Muscle of arm (tissue), 12 donors: ENCODE results near the gene PCDHGB3. TPM values are rescaled to one million over a fixed set of nuclear protein-coding genes. Genes with fewer than 3 reads are reported as not detected.
A peak's percentile ranks its signal among the peaks of the same experiment; 100 is the strongest.

Source experiments
- DNase-seq: peaks from one replicate; pipeline ENCODE4 v3.0.0-alpha.2; 2013
- polyA plus RNA-seq, 12 donors: library from polyadenylated mRNA; unstranded; fragments of 120-200 nt; gene quantifications; one replicate each; pipeline ENCODE4 v1.2.1, GENCODE V29; 2013; ENCODE audit not compliant: insufficient read length in 12 of 12

The PCDHGB3 gene
- polyA plus RNA-seq, 12 donors, result 0.94 to 2.0 (median 1.3) TPM; not detected in 2

DNA sequence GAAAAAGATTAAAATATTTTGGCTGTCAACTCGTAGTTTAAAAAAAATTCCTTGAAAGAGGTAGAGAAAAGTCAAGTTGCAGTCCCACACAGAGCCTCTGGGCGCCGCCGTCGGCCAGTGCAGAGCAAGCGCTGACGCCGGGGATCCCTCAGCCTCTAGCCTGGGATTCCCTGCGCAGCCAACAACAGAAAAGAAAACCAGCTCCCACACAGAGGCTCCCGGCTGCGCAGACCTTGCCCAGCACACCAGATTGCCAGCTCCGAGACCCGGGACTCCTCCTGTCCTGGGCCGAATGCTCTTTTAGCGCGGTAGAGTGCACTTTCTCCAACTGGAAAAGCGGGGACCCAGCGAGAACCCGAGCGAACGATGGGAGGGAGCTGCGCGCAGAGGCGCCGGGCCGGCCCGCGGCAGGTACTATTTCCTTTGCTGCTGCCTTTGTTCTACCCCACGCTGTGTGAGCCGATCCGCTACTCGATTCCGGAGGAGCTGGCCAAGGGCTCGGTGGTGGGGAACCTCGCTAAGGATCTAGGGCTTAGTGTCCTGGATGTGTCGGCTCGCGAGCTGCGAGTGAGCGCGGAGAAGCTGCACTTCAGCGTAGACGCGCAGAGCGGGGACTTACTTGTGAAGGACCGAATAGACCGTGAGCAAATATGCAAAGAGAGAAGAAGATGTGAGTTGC is 47.6 kb downstream of the PCDHGB3 start, which contains the start of gene PCDHGB7:
Gene PCDHGB7, plus strand, starts transcription at position 184 of the 679 bp plus-strand sequence. Its CDS starts 183 bp downstream, at position 367.
- DNase-seq, result peak; percentile 31

DNA sequence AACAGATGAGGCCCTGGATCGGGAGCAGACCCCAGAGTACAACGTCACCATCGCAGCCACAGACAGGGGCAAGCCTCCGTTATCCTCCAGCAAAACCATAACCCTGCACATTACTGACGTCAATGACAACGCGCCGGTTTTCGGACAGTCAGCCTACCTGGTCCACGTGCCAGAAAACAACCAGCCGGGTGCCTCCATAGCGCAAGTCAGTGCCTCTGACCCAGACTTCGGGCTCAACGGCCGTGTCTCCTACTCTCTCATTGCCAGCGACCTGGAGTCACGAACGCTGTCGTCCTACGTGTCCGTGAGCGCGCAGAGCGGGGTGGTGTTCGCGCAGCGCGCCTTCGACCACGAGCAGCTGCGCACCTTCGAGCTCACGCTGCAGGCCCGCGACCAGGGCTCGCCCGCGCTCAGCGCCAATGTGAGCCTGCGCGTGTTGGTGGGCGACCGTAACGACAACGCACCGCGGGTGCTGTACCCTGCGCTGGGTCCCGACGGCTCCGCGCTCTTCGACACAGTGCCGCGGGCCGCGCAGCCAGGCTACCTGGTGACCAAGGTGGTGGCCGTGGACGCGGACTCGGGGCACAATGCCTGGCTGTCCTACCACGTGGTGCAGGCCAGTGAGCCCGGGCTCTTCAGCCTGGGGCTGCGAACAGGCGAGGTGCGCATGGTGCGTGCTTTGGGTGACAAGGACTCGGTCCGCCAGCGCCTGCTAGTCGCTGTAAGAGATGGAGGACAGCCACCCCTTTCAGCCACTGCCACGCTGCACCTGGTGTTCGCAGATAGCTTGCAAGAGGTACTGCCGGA is 49.2 kb downstream of the PCDHGB3 start:
- DNase-seq, result no peak

- DNase-seq, result peak; percentile 27
Observed at GRCh38 chr5:141420855-141421488, 50.9 kb downstream of the PCDHGB3 start, which contains the start of gene PCDHGA11. Gene PCDHGA11 (plus strand): TSS chr5:141421051. CDS start chr5:141421228, 177 bp downstream.

- no peak for DNase-seq
Observed at GRCh38 chr5:141421489-141421855, 51.4 kb downstream of the PCDHGB3 start.

Other genes with a start within 250 kb of the PCDHGB3 start
- gene PCDHB4, start 248.4 kb upstream of the PCDHGB3 start, polyA plus RNA-seq, result 1 to 10 TPM in 10 of 12 donors, not detected in 2; 2.6 to 4.6 (median 3.2) TPM
- 1 to 10 TPM in 11 of 12 donors, not detected in 1; 3.1 to 5.1 (median 3.9) TPM for gene PCDHB5, start 235.0 kb upstream of the PCDHGB3 start, polyA plus RNA-seq
- gene PCDHB6, start 220.2 kb upstream of the PCDHGB3 start, polyA plus RNA-seq, result 1 to 10 TPM in 11 of 12 donors, not detected in 1; 1.6 to 3.8 (median 1.9) TPM
- 1 to 10 TPM in 11 of 12 donors, not detected in 1; 1.8 to 3.3 (median 2.4) TPM for gene PCDHB7, start 197.6 kb upstream of the PCDHGB3 start, polyA plus RNA-seq
- 1 to 10 TPM in 6 of 12 donors, under 1 TPM in 4, not detected in 2; 0.44 to 1.6 (median 1.2) TPM for gene PCDHB8, start 192.5 kb upstream of the PCDHGB3 start, polyA plus RNA-seq
- gene PCDHB16, start 187.9 kb upstream of the PCDHGB3 start, polyA plus RNA-seq, result 1 to 10 TPM in 11 of 12 donors, not detected in 1; 2.8 to 6.3 (median 3.9) TPM
- gene PCDHB9, start 183.1 kb upstream of the PCDHGB3 start, polyA plus RNA-seq, result 1 to 10 TPM in 10 of 12 donors, not detected in 2; 1.4 to 4.6 (median 2.3) TPM
- 1 to 10 TPM in 10 of 12 donors, not detected in 2; 3.2 to 5.7 (median 4.8) TPM for gene PCDHB10, start 177.9 kb upstream of the PCDHGB3 start, polyA plus RNA-seq
- gene PCDHB11, start 170.6 kb upstream of the PCDHGB3 start, polyA plus RNA-seq, result 1 to 10 TPM in 11 of 12 donors, not detected in 1; 1.6 to 3.4 (median 2.5) TPM
- gene PCDHB12, start 161.5 kb upstream of the PCDHGB3 start, polyA plus RNA-seq, result 1 to 10 TPM in 11 of 12 donors, not detected in 1; 1.9 to 3.8 (median 2.8) TPM
- gene PCDHB13, start 156.3 kb upstream of the PCDHGB3 start, polyA plus RNA-seq, result 1 to 10 TPM in 11 of 12 donors, not detected in 1; 2.2 to 4.3 (median 3.0) TPM
- 1 to 10 TPM in 11 of 12 donors, not detected in 1; 5.4 to 9.6 (median 7.0) TPM for gene PCDHB14, start 146.9 kb upstream of the PCDHGB3 start, polyA plus RNA-seq
- gene PCDHB15, start 124.8 kb upstream of the PCDHGB3 start, polyA plus RNA-seq, result 10 to 100 TPM in 1 of 12 donors, 1 to 10 TPM in 10, not detected in 1; 5.8 to 12.3 (median 6.8) TPM
- gene SLC25A2, start 66.2 kb upstream of the PCDHGB3 start, polyA plus RNA-seq, result not detected
- gene TAF7, start 49.5 kb upstream of the PCDHGB3 start, polyA plus RNA-seq, result 100 to 1,000 TPM in 2 of 12 donors, 10 to 100 TPM in 9, not detected in 1; 77.9 to 106 (median 91.7) TPM
- gene PCDHGA1, start 39.7 kb upstream of the PCDHGB3 start, polyA plus RNA-seq, result under 1 TPM in 10 of 12 donors, not detected in 2; 0.44 to 0.86 (median 0.56) TPM
- 1 to 10 TPM in 11 of 12 donors, not detected in 1; 1.6 to 5.9 (median 2.5) TPM for gene PCDHGA2, start 31.5 kb upstream of the PCDHGB3 start, polyA plus RNA-seq
- 1 to 10 TPM in 10 of 12 donors, not detected in 2; 1.2 to 1.8 (median 1.4) TPM for gene PCDHGA3, start 26.4 kb upstream of the PCDHGB3 start, polyA plus RNA-seq
- 1 to 10 TPM in 1 of 12 donors, under 1 TPM in 9, not detected in 2; 0.32 to 1.0 (median 0.65) TPM for gene PCDHGB1, start 20.1 kb upstream of the PCDHGB3 start, polyA plus RNA-seq
- 1 to 10 TPM in 9 of 12 donors, under 1 TPM in 1, not detected in 2; 0.93 to 1.9 (median 1.5) TPM for gene PCDHGA4, start 15.2 kb upstream of the PCDHGB3 start, polyA plus RNA-seq
- gene PCDHGB2, start 10.2 kb upstream of the PCDHGB3 start, polyA plus RNA-seq, result 1 to 10 TPM in 10 of 12 donors, not detected in 2; 1.8 to 3.0 (median 2.1) TPM
- 1 to 10 TPM in 10 of 12 donors, not detected in 2; 2.1 to 3.4 (median 2.7) TPM for gene PCDHGA5, start 6.1 kb upstream of the PCDHGB3 start, polyA plus RNA-seq
- gene PCDHGA6, start 3.6 kb downstream of the PCDHGB3 start, polyA plus RNA-seq, result 1 to 10 TPM in 10 of 12 donors, not detected in 2; 2.5 to 5.4 (median 3.5) TPM
- gene PCDHGA7, start 12.5 kb downstream of the PCDHGB3 start, polyA plus RNA-seq, result 1 to 10 TPM in 10 of 12 donors, not detected in 2; 1.1 to 2.0 (median 1.6) TPM
- gene PCDHGB4, start 17.5 kb downstream of the PCDHGB3 start, polyA plus RNA-seq, result 1 to 10 TPM in 11 of 12 donors, not detected in 1; 1.9 to 3.5 (median 2.3) TPM
- gene PCDHGA8, start 22.4 kb downstream of the PCDHGB3 start, polyA plus RNA-seq, result 1 to 10 TPM in 1 of 12 donors, under 1 TPM in 9, not detected in 2; 0.34 to 1.1 (median 0.66) TPM
- gene PCDHGB5, start 27.7 kb downstream of the PCDHGB3 start, polyA plus RNA-seq, result 1 to 10 TPM in 11 of 12 donors, not detected in 1; 2.7 to 7.7 (median 4.0) TPM
- 1 to 10 TPM in 11 of 12 donors, not detected in 1; 2.8 to 5.2 (median 4.2) TPM for gene PCDHGA9, start 32.5 kb downstream of the PCDHGB3 start, polyA plus RNA-seq
- gene PCDHGB6, start 37.8 kb downstream of the PCDHGB3 start, polyA plus RNA-seq, result 1 to 10 TPM in 11 of 12 donors, not detected in 1; 2.8 to 7.7 (median 4.3) TPM
- 1 to 10 TPM in 11 of 12 donors, not detected in 1; 1.3 to 3.4 (median 1.8) TPM for gene PCDHGA10, start 42.7 kb downstream of the PCDHGB3 start, polyA plus RNA-seq
- gene PCDHGB7, start 47.4 kb downstream of the PCDHGB3 start, polyA plus RNA-seq, result 10 to 100 TPM in 3 of 12 donors, 1 to 10 TPM in 8, not detected in 1; 6.5 to 14.7 (median 8.6) TPM
- gene PCDHGA11, start 50.8 kb downstream of the PCDHGB3 start, polyA plus RNA-seq, result 1 to 10 TPM in 10 of 12 donors, not detected in 2; 2.6 to 5.1 (median 3.4) TPM
- gene PCDHGA12, start 60.3 kb downstream of the PCDHGB3 start, polyA plus RNA-seq, result 1 to 10 TPM in 10 of 12 donors, not detected in 2; 1.2 to 4.6 (median 2.1) TPM
- gene PCDHGC3, start 105.7 kb downstream of the PCDHGB3 start, polyA plus RNA-seq, result 100 to 1,000 TPM in 7 of 12 donors, 10 to 100 TPM in 4, not detected in 1; 86.1 to 193 (median 119) TPM
- 1 to 10 TPM in 9 of 12 donors, under 1 TPM in 1, not detected in 2; 0.93 to 2.7 (median 1.7) TPM for gene PCDHGC4, start 114.8 kb downstream of the PCDHGB3 start, polyA plus RNA-seq
- gene PCDHGC5, start 118.8 kb downstream of the PCDHGB3 start, polyA plus RNA-seq, result 1 to 10 TPM in 2 of 12 donors, under 1 TPM in 8, not detected in 2; 0.19 to 1.3 (median 0.71) TPM
- 10 to 100 TPM in 11 of 12 donors, not detected in 1; 19.9 to 47.9 (median 22.4) TPM for gene DIAPH1, start 248.8 kb downstream of the PCDHGB3 start, polyA plus RNA-seq